Activated naive CD8-positive, alpha-beta T cell treated with anti-CD3 and anti-CD28 coated beads, Interleukin-2, amount 50 U/mL, for 24 hours (primary cell): ENCODE results near the gene ZCCHC24.
"Not testable (repeated sequence)": the region's sequence is repeated elsewhere in the genome, so short reads cannot be mapped to it uniquely, and the experiment has no call there.

ENCODE experiments used
- ATAC-seq: fragments of 150-1000 bp; cut with Tn5 transposase; one replicate; pipeline ENCODE4 v1.10.0; 2021
- DNase-seq: peaks from one replicate; pipeline ENCODE4 v3.0.0; 2021
- H3K27ac Mint-ChIP-seq: one replicate; pipeline ENCODE4 v1.8.0; 2021; ENCODE audit warnings: mild to moderate bottlenecking, mixed read lengths
- H3K27me3 Mint-ChIP-seq: one replicate; pipeline ENCODE4 v1.8.0; 2021; ENCODE audit warnings: mixed read lengths
- H3K36me3 Mint-ChIP-seq: one replicate; pipeline ENCODE4 v1.8.0; 2021; ENCODE audit warnings: low read depth, mixed read lengths
- H3K4me1 Mint-ChIP-seq: one replicate; pipeline ENCODE4 v1.8.0; 2021; ENCODE audit warnings: mixed read lengths
- H3K4me3 Mint-ChIP-seq: one replicate; pipeline ENCODE4 v1.8.0; 2021; ENCODE audit warnings: mild to moderate bottlenecking, moderate library complexity, mixed read lengths
- H3K9me3 Mint-ChIP-seq: one replicate; pipeline ENCODE4 v1.8.0; 2021; ENCODE audit warnings: mixed read lengths

The ZCCHC24 gene

DNA sequence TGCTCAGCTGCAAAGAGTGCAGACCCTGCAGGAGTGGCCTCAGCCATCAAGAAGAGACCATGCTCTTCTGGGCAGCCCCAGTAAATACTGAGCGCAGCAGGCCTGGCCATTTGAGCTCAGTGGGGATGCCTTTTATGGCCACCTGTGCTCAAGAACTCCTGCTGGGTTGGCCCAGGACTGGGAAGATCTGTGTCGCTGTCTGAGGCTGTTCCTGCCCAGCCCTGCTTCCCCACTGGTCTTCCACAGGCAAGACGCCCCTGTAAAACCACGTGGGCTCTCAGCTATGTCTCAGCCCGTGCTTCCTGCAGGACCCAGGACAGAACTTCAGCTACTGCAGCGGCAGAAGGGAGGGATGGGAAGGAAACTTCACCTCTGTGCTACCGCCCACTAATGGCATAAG is 108.7 kb downstream of the ZCCHC24 start:
- Mint-ChIP-seq H3K27ac (no peak overlapping the region), H3K9me3 (peaks cover 5% of the 10 kb centered on the region), H3K36me3 (no peaks in the 10 kb centered on the region), H3K4me1 (peaks cover 32% of the 10 kb centered on the region), H3K4me3 (no peak overlapping the region), H3K27me3 (no peaks in the 10 kb centered on the region)
- ATAC-seq (no peak), DNase-seq (no peak)

- ATAC-seq (no peak), DNase-seq (no peak)
- Mint-ChIP-seq H3K9me3 (peaks cover 5% of the 10 kb centered on the region), H3K36me3 (no peaks in the 10 kb centered on the region), H3K27me3 (no peaks in the 10 kb centered on the region), H3K27ac (no peak overlapping the region), H3K4me3 (no peak overlapping the region), H3K4me1 (peaks cover 36% of the 10 kb centered on the region)
Observed at GRCh38 chr10:79336276-79336675, 109.1 kb downstream of the ZCCHC24 start.

- ATAC-seq (no peak), DNase-seq (no peak)
- Mint-ChIP-seq H3K4me1 (peaks cover 43% of the 10 kb centered on the region), H3K27ac (no peak overlapping the region), H3K9me3 (peaks cover 5% of the 10 kb centered on the region), H3K27me3 (no peaks in the 10 kb centered on the region), H3K36me3 (no peaks in the 10 kb centered on the region), H3K4me3 (no peak overlapping the region)
Observed at GRCh38 chr10:79335470-79336235, 109.8 kb downstream of the ZCCHC24 start.

GRCh38 chr10:79335094-79335469 is 110.3 kb downstream of the ZCCHC24 start:
- Mint-ChIP-seq H3K4me1 (peaks cover 46% of the 10 kb centered on the region), H3K27ac (no peak overlapping the region), H3K36me3 (no peaks in the 10 kb centered on the region), H3K9me3 (peaks cover 5% of the 10 kb centered on the region), H3K4me3 (no peak overlapping the region), H3K27me3 (no peaks in the 10 kb centered on the region)
- ATAC-seq: no peak
- no peak for DNase-seq

DNA sequence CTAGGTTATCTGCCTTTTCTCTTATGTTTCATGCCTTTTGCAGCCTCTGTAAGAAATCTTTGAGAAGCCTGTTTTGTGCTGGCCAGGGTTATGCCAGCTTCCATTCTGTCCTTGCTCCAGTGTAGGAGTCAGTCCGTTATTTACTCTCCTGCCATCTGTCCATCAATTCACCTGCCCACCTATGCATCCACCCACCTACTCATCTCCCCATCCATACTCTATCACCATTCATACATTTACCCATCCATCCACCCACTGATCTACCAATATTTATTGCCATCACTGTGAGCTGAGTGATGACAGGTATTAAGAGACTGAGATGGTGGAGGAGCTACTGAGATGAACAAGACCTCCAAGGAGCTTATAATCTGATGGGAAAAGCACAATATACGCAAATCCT is 110.9 kb downstream of the ZCCHC24 start:
- DNase-seq (no peak), ATAC-seq (no peak)
- H3K36me3 Mint-ChIP-seq: no peaks in the 10 kb centered on the region
- peaks cover 5% of the 10 kb centered on the region for H3K9me3 Mint-ChIP-seq
- H3K27ac Mint-ChIP-seq: peak overlapping the region; percentile 16
- peaks cover 47% of the 10 kb centered on the region for H3K4me1 Mint-ChIP-seq
- no peak overlapping the region for H3K4me3 Mint-ChIP-seq
- no peaks in the 10 kb centered on the region for H3K27me3 Mint-ChIP-seq

GRCh38 chr10:79333513-79333912 is 111.9 kb downstream of the ZCCHC24 start:
- no peaks in the 10 kb centered on the region for H3K27me3 Mint-ChIP-seq
- DNase-seq (no peak), ATAC-seq (no peak)
- peaks cover 49% of the 10 kb centered on the region for H3K4me1 Mint-ChIP-seq
- H3K36me3 Mint-ChIP-seq: no peaks in the 10 kb centered on the region
- peak overlapping the region; percentile 81 for H3K27ac Mint-ChIP-seq
- H3K9me3 Mint-ChIP-seq: peaks cover 5% of the 10 kb centered on the region
- no peak overlapping the region for H3K4me3 Mint-ChIP-seq

GRCh38 chr10:79332610-79333315 is 112.7 kb downstream of the ZCCHC24 start:
- H3K4me3 Mint-ChIP-seq, H3K9me3 Mint-ChIP-seq, DNase-seq, H3K36me3 Mint-ChIP-seq, ATAC-seq, H3K27me3 Mint-ChIP-seq: not testable (repeated sequence)
- H3K27ac Mint-ChIP-seq: peak overlapping the region; percentile 81
- peaks cover 49% of the 10 kb centered on the region for H3K4me1 Mint-ChIP-seq
